Upper lobe of right lung (tissue), 1 donor: Measurements from ENCODE around the gene RPRD2. TPM values are rescaled to one million over a fixed set of nuclear protein-coding genes. Genes with fewer than 3 reads are reported as not detected.

Source experiments
- ATAC-seq: fragments of 200-7000 bp; cut with Tn5 transposase; one replicate; pipeline ENCODE4 v1.9.1; 2020; ENCODE audit warnings: mild to moderate bottlenecking, moderate library complexity
- DNase-seq: peaks from one replicate; pipeline ENCODE4 v3.0.0-alpha.2; 2020
- H3K27ac ChIP-seq: fragments of 200-600 bp; one replicate; pipeline ENCODE4 v1.8.0; 2022
- H3K27me3 ChIP-seq: fragments of 200-600 bp; one replicate; pipeline ENCODE4 v1.8.0; 2022; ENCODE audit warnings: mild to moderate bottlenecking
- H3K36me3 ChIP-seq: fragments of 200-600 bp; one replicate; pipeline ENCODE4 v1.8.0; 2022
- H3K4me1 ChIP-seq: fragments of 200-600 bp; one replicate; pipeline ENCODE4 v1.8.0; 2022
- H3K4me3 ChIP-seq: fragments of 200-600 bp; one replicate; pipeline ENCODE4 v1.8.0; 2022; ENCODE audit warnings: mild to moderate bottlenecking
- H3K9me3 ChIP-seq: fragments of 200-600 bp; one replicate; pipeline ENCODE4 v1.8.0; 2022
- intact Hi-C: fragments of 100-400 bp; cut with DNase I; formaldehyde crosslinking; loops from one replicate; pipeline ENCODE4 v1.11.0; 2022
- total RNA-seq: library from RNA; stranded (reverse); fragmentation: NEBNext Ultra II Directional; extraction: Animal tissue kit (Norgen Biotek cat#: 25700); gene quantifications from one replicate; pipeline ENCODE4 v1.2.1, GENCODE V29; 2021
- TF ChIP-seq, protein P1 (sequence below): fragments of 200-600 bp; IDR thresholded peaks from one replicate; pipeline ENCODE4 v1.8.0; 2022; ENCODE audit warnings: antibody characterized with exemption
- donor health status: DM: no; HTN: yes; CAD: no; lungs with severe emphysema.

Gene RPRD2
- total RNA-seq, 1 donor from 2014 or later: 31.4 TPM

DNA sequence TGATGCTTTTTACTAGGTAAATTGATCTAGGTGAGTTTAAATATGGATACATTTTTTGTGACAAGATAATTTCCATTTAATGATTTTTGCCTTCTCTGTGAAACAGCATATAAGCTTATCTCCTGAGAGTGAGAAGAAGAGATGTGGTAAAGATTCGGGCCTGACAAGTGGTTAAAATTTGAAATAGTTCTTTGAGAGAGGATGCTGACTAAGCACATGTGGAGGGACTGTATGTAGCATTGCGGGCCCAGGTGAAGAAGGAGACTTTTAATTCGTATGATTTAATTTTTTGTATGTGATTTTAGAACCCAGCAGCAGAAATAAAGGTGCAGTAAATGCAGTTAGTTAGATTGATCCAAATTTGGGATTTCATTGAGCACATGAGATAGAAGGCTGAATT lies 51.9 kb downstream of the RPRD2 start:
- no peak overlapping the region for H3K4me3 ChIP-seq
- no peaks in the 10 kb centered on the region for H3K9me3 ChIP-seq
- H3K27me3 ChIP-seq: no peaks in the 10 kb centered on the region
- intact Hi-C loops: no loop called here
- DNase-seq (no peak), ATAC-seq (no peak)
- TF ChIP-seq, protein P1, sequence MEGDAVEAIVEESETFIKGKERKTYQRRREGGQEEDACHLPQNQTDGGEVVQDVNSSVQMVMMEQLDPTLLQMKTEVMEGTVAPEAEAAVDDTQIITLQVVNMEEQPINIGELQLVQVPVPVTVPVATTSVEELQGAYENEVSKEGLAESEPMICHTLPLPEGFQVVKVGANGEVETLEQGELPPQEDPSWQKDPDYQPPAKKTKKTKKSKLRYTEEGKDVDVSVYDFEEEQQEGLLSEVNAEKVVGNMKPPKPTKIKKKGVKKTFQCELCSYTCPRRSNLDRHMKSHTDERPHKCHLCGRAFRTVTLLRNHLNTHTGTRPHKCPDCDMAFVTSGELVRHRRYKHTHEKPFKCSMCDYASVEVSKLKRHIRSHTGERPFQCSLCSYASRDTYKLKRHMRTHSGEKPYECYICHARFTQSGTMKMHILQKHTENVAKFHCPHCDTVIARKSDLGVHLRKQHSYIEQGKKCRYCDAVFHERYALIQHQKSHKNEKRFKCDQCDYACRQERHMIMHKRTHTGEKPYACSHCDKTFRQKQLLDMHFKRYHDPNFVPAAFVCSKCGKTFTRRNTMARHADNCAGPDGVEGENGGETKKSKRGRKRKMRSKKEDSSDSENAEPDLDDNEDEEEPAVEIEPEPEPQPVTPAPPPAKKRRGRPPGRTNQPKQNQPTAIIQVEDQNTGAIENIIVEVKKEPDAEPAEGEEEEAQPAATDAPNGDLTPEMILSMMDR: no peak
- peaks cover 31% of the 10 kb centered on the region for H3K36me3 ChIP-seq
- H3K4me1 ChIP-seq: peaks cover 3% of the 10 kb centered on the region
- no peak overlapping the region for H3K27ac ChIP-seq

DNA sequence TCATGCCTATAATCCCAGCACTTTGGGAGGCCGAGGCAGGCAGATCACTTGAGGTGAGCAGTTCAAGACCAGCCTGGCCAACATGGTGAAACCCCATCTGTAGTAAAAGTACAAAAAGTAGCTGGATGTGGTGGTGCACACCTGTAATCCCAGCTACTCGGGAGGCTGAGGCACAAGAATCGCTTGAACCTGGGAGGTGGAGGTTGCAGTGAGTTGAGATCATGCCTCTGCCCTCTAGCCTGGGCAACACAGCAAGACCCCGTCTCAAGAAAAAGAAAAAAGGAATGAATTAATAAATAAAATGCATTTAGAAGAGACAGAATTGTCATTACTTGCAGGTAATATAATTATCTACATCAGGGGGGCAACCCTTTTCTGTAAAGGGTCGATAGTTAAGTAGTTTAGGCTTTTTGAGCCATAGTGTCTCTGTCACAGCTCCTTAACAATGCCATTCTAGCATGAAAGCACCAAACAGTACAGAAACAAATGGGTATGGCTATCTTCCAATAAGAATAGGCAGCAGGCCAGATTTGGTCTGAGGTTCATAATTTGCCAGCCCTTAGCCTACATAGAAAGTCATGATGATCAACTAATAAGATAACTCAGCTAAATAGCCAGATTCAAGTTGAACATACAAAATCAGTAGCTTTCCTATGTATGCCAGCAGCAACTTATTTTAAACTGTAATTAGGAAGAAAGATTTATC lies 56.8 kb downstream of the RPRD2 start:
- no peaks in the 10 kb centered on the region for H3K27me3 ChIP-seq
- ATAC-seq (no peak), DNase-seq (no peak)
- peaks cover 6% of the 10 kb centered on the region for H3K4me1 ChIP-seq
- no peak overlapping the region for H3K27ac ChIP-seq
- peaks cover 31% of the 10 kb centered on the region for H3K36me3 ChIP-seq
- no peaks in the 10 kb centered on the region for H3K9me3 ChIP-seq
- H3K4me3 ChIP-seq: no peak overlapping the region
- intact Hi-C loops: no loop called here
- TF ChIP-seq, protein P1: no peak

DNA sequence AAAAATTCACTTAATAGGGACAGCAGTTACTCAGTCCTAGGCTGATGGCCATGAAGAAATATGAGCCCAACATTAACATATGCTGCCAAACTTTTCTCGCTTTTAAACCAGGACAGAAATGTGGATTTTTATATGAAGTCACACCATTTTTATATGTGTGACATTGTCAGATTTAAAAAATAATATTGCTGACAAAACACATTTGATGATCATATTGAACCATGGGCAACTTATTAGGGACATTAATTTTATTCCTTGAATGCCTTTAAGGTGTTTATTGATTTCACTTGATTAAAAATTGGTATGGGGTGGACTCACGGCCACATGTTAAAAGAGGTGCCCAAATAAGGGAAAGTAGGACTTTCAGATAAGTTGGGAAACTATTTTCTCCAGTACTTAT lies 58.6 kb downstream of the RPRD2 start:
- Histone ChIP-seq H3K4me1 (peaks cover 6% of the 10 kb centered on the region), H3K36me3 (peaks cover 29% of the 10 kb centered on the region), H3K27ac (no peak overlapping the region), H3K9me3 (no peaks in the 10 kb centered on the region), H3K4me3 (no peak overlapping the region), H3K27me3 (no peaks in the 10 kb centered on the region)
- TF ChIP-seq, protein P1: no peak
- intact Hi-C loops: no loop called here
- no peak for DNase-seq
- ATAC-seq: no peak

DNA sequence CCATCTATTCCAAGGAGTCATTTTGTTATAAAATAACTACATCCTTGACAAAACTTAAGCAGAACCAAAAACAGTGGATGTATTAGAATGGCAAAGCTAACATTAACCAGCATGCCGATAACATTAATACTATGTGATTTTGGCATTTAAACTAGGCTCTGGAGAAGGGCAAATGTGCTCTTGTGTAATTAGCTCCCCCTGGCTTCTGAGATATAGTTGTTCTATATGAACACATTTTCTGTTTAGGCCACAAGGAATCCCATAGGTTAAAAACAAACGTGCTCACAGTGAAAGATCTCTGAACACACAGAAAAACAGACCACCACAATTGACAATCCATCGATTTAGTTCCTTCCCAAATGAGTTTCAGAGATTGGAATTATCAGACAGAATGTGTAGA lies 65.9 kb downstream of the RPRD2 start:
- ATAC-seq: no peak
- intact Hi-C loops: no loop called here
- TF ChIP-seq, protein P1: peak; percentile 9
- no peaks in the 10 kb centered on the region for H3K27me3 ChIP-seq
- H3K27ac ChIP-seq: no peak overlapping the region
- H3K4me3 ChIP-seq: no peak overlapping the region
- H3K36me3 ChIP-seq: no peaks in the 10 kb centered on the region
- H3K4me1 ChIP-seq: no peaks in the 10 kb centered on the region
- no peaks in the 10 kb centered on the region for H3K9me3 ChIP-seq
- DNase-seq: no peak

DNA sequence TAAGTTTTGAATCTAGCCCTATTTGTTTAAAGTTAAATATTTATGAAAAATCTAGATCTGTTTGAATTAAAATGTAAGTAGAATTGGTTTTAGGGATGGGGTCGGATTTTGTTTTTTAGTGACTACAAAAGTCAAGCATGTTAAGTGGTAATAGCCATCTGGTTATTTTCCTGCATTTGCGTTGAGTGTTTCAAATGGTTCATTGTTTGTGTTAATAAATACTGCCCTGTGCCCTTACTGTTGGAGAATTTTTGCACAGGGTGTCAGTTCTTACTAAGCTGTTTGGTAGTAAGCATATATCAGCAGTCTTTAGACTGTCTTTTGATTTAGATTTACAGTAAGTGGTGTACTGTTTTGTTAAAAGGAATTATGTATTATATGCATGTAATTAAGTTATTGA lies 77.2 kb downstream of the RPRD2 start:
- Histone ChIP-seq H3K4me3 (no peak overlapping the region), H3K27ac (no peak overlapping the region), H3K4me1 (no peaks in the 10 kb centered on the region), H3K36me3 (peaks cover 53% of the 10 kb centered on the region), H3K27me3 (no peaks in the 10 kb centered on the region), H3K9me3 (no peaks in the 10 kb centered on the region)
- TF ChIP-seq, protein P1: no peak
- DNase-seq: no peak
- intact Hi-C loops: no loop called here
- ATAC-seq: no peak

GRCh38 chr1:150444232-150444631 lies 80.3 kb downstream of the RPRD2 start:
- TF ChIP-seq, protein P1: no peak
- Histone ChIP-seq H3K27ac (no peak overlapping the region), H3K9me3 (no peaks in the 10 kb centered on the region), H3K4me1 (no peaks in the 10 kb centered on the region), H3K27me3 (no peaks in the 10 kb centered on the region), H3K36me3 (peaks cover 77% of the 10 kb centered on the region), H3K4me3 (no peak overlapping the region)
- ATAC-seq: no peak
- intact Hi-C loops: no loop called here
- no peak for DNase-seq
